Measurements from ENCODE around the gene INTS11.
"Not testable (repeated sequence)": the region's sequence is repeated elsewhere in the genome, so short reads cannot be mapped to it uniquely, and the experiment has no call there.

The INTS11 gene

GRCh38 chr1:1327291-1327690, 2.8 kb upstream of the INTS11 start:
- no peak for DNase-seq

DNA sequence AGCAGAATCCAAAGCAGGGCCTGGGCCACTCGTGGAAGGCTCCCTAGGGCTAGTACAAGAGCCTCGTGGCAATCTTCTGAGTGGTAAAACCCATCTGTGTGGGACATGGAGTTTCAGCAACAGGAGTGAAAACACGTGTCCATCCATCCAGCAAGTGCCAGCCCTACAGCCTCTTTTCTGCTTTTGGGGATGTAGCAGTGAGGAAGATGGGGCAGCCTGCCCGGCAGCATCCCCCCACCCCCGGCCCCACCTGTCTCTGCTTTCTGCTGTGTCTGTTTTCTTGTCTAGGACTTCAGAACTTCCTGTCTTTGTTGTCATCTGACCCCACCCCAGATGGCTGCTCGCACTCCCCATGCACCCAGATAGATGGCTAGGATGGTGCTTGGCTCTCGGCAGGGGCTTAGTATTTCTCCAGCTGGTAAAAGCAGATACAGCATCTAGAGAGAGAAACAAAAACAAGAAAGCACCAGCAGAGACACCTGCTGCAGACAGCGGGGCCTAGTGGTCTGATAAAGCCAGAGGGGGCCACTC, 1.7 kb upstream of the INTS11 start:
- DNase-seq = no peak

DNA sequence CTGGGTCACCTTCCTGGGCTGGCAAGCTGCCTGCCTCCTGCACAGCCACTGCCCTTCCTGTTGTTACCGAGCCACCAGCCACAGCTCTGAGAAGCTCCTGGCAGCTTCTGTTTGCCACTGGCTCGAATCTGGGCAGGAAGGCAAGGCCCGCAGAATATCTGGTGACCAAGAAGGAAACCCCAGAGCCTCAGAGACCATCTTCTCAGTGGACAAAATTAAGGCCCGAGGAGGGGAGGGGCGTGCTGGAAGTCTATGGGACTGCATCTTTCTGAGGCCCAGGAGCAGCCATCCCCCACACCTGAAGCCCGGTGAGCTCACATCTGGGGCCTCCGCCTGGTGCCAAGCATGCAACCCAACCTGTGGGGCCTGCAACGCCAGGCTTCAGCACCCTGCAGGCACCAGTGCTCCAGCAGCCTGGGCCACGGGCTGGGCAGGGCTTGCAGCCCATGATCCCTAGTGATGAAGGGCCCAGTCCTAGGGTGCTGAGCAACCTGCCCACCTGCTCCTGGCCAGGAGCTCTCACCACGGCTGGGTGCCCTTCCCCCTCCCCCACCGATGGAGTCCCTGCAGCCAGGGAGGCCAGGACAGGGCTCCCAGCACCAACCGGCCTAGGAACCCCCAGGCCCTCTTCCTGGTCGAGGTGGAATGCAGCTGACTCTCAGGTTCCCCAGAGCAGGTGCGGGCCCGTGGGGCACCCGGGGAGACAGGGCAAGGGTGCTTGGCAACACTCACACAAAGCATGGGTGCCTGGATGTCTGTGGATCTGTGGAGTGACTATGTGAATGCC, 1.0 kb upstream of the INTS11 start:
- no peak for DNase-seq

- DNase-seq = no peak
These were observed 356 bp downstream of the INTS11 start for GRCh38 chr1:1324084-1324523.

- no peak for DNase-seq
These were observed 1.5 kb downstream of the INTS11 start for GRCh38 chr1:1322952-1323351.

GRCh38 chr1:1322418-1322817, 2.0 kb downstream of the INTS11 start:
- DNase-seq = no peak

DNA sequence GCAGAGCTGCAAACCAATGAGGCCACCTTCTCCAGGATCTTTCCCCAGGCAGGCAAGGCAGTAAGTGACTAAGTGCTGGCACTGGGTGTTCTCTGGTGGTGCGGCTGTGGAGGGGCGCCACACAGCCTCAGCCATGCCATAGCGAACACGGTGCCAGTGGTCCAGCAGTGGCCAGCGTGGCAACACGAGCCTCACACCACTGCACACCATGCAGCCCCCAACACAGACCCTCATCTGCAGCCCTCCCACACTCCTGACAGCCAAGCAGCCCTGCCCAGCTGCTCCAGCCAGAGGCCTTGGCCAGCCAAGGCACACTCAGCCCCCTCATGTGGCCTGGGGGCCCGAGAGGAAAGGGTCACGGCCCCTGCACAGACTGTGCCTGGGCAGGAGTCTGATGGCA, 3.0 kb downstream of the INTS11 start:
- DNase-seq = no peak

DNA sequence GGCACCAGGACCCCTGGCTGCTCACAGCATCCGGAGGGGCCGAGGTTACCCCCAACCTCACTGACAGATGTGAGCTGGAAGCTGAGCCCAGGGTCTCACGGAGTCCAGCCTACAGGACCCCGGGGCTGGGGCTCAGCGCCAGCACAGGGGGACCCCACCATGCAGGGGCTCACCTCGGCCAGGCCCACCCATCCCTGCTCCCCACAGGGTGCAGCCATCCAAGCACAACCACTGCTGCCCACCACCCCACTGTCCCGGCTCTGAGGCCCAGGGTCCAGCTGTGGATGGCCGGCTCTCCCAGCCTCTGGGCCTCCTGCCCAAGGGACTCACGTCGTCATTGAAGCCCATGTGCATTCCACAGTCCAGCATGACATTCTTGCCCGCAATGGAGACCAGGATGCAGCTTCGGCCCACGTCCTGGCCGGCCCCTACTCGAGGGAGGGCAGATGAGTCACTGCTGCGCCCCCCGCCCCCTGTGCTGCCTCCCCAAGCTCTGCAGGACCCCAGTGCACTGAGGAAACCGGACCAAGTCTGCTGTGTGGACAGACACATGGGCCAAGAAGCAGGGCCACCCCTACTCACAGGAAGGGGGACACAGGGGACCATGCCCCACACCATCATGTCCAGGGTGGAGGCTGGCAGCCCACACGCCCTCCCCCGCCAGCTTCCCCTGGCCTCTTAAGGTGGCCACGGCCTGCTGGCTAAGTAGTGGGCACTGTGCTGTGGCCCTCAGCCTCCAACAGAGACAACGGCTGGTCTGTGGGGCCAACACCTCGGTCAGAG, 3.6 kb downstream of the INTS11 start:
- DNase-seq = no peak

DNA sequence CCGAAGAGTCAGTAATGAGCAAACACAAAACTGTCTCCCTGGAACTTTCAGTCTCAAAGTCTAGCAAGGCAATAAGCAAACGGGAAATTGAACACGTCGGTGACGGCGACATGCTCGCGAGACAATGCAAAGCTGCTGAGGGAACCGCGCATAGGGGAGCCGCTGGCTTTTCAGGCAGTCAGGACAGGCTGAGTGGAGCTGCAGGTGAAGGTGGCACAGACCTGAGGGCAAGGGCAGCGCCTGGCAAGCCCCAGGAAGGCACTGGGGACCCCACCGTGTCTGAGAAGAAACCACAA, 4.9 kb downstream of the INTS11 start:
- DNase-seq = no peak

DNA sequence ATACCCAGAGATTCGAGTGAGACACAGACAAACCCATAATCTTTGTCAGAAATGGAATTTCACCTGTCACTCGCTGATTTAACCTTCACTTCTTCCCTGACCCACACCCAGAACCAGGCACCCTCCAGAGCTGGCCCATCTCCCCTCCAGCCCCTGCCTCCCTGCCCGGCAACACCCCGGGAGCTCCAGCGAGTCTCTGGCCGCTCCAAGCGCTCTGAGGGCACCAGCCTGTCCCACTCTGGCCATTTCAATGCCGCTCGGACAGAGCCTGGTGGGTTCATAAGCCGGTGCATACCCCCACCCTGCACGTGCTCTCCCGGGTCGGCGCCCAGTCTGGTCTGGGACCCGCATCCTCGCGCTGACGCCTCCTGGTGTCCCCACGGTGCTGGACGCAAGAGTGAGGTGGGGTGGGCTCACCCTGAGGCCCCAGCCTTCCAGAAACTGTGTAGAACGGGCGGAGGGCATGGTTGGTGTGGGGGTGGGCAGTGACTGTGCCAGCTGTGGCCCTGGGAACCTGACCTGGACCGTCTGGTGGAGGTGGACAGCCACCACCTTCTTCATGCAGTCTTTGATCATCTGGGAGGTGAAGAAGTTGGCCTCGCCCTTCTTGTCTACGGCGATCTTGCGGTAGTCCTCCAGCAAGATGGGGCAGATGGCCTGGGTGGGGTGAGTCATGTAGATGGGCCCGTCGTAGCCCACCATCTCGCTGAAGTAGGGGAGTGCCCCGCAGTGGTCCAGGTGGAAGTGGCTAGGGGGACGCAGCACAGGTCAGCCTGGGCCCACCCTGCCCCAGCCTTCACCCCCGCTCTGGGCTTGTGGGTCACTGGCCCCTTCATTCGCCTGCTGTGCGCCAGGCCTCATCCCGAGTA, 5.4 kb downstream of the INTS11 start:
- no peak for DNase-seq

DNA sequence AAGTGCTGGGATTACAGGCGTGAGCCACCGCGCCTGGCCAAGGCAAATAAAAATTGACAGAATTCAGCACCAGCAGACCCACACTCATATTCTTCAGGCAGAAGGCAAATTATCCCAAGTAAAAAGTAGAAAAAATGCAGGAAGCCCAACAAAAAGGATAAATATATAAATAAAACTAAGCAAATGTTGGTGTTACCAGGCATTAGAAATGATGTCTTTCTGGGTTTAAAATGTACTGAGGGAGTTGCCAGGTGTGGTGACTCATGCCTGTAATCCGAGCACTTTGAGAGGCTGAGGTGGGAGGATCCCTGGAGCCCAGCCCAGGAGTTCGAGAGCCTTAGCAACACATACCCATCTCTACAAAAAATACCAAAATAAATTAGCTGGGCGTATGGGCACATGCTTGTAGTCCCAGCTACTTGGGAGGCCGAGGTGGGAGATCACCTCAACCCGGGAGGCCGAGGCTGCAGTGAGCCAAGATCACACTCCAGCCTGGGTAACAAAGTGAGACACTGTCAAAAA, 6.3 kb downstream of the INTS11 start:
- DNase-seq = no peak

DNA sequence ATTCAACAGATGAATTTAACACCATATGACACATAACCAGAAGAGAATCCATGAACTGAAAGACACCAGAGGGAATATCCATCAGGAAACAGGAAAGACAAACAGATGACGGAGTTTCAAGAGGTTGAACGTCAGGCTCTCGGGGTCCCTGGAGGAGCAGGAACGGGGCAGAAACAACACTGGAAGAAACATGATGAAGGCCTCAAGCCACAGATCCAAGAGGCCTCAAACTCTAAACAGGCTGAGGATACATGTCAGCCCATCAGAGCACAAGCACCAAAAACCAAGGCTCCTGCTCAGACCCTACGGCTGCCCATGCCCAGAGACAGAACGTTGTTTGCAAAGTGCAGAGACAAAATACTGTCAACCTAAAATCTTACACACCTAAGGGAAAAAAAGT, 7.0 kb downstream of the INTS11 start:
- DNase-seq = no peak

- not testable (repeated sequence) for DNase-seq
These were observed 8.3 kb downstream of the INTS11 start for GRCh38 chr1:1316199-1316598.

DNA sequence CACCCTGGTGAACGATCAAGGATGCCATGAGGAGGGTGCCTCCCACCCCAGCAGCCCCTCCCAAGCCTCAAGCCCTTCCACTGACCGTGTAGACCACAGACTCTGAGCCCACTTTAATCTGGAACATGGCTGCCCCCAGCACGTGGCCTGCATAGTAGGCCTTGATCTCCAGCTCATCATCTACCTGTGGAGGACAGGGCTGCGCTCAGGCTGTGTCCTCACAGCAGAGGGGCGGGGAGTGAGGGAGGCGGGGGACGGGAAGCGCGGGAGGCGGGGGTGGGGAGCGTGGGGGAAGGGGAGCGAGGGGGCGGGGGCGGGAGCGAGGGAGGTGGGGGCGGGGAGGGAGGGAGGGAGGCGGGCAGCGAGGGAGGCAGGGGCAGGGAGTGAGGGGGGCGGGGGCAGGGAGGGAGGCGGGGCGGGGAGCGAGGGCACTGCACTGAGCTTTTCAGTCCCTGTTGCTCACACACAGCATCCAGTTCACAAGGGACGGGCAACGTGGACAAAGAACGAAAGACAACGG, 9.0 kb downstream of the INTS11 start:
- DNase-seq = no peak

DNA sequence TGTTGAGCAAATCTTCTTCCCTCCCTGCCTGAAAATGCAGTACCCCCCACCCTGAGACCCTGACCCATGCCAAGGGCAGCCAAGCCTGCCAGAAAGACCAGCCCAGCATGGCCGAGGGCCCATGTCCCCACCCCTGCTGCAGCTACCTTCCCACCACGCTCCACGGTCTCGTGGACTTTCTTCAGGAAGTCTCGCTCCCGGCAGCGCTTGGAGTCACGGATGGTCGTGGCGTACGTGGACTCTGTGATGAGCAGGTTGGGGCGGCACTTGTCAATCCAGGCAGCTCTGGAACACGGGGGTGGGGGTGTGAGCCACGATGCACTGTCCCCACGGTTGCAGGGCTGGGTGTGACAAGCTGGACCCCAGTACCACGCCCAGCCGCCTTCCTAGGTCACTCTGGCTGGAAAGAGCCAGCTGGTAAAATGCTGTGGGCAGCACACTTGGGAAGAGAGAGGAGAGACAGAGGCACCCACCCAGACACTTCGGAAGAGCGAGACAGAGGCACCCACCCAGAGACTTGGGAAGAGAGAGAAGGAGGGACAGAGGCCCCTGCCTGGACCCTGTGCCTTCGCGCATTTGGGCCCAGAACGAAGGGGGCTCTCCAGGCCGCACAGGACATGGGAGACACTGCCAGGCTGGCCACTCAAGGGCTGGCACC, 9.7 kb downstream of the INTS11 start:
- no peak for DNase-seq

- DNase-seq = no peak
These were observed 10.2 kb downstream of the INTS11 start for GRCh38 chr1:1314237-1314586.

DNA sequence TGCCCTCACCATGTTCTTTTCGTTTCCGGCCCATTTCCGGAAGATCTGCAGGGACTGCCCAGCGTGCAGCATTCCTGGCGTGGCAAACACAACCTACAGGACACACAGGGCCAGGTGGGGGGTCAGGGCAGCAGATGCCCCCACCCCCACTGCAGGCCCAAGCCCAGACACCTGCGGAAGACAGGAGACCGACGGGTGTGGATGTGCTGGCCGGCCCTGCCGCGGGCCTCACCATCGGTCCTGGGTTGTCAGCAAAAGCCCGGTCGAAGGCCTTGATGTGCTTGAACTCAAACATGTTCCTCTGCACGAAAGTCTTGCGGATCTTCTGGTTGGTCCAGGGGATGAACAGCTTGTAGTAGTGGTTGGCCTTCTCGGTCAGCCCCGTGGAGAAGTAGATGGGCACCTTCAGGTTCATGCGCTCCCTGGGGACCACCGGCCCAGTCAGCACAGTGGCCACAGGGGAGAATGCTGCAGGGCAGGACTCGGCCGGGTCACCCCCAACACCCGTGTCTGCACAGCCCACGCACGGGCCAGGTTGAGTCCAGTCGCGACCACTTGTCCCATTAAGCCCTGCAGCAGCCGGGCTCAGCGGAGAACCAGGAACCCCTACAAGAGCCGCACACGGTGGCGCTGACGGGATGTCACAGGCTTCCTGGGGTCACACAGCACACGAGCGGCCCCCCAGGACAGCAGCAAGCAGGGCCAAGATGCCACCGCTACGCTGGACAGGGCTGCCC, 10.8 kb downstream of the INTS11 start:
- no peak for DNase-seq

DNA sequence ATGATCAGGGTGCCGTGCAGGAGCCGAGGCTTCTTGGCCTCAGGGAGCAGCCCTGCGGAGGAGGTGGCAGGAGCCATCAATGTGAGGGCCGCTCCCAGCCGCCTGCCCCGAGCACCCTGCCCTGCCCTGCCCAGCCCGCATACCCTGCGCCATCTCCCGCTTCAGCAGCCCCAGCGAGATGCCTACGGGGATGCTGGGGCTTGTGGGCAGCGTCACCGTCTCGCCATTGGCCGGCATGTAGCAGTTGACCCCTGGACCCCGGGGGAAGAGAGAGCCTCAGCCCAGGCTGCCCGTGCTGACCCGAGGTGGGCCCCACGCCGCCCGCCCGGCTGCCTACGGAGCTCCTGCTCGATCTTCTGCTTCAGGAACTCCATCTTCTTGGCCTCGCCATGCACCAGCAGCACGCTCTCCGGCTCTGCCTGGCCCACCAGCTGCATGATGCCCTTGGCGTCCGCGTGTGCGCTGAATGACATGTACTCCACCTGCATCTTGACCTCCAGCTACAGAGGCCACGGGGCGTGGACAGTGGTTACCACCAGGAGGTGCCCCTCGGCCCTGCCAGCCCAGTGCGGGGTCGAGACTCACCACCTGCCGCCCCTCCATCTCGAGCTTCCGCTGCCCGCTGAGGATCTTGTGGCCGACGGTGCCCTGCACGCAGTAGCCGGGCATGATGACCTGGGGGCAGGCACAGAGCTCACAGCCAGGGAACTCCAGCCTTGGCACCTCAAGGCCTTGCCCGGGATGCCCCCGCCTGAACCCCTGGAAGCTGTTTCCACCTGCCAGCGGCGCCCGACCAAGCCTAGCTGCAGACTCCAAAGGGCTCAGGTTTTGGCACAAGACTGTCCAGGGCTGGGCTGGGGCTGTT, 11.8 kb downstream of the INTS11 start:
- no peak for DNase-seq

GRCh38 chr1:1311107-1312104, 13.1 kb downstream of the INTS11 start:
- DNase-seq = no peak
